ENCODE results near the gene LRRC8D. TPM values are rescaled to one million over a fixed set of nuclear protein-coding genes. Genes with fewer than 3 reads are reported as not detected.

The LRRC8D gene
- total RNA-seq, 1 donor from 2014 or later = 30.6 TPM

GRCh38 chr1:89806616-89807015 lies 14.2 kb upstream of the LRRC8D start:
- no peaks in the 10 kb centered on the region for H3K36me3 ChIP-seq (ENCODE audit: control insufficient read depth, insufficient read depth, low read length)
- no peak overlapping the region for H3K4me3 ChIP-seq (ENCODE audit: low read depth, low read length)
- H3K27me3 ChIP-seq (ENCODE audit: control insufficient read depth, insufficient read depth, low read length) = no peaks in the 10 kb centered on the region
- TF ChIP-seq CTCF (IDR thresholded peaks at IDR 0.05; ENCODE audit: insufficient read depth, low read length, poor library complexity, severe bottlenecking) = no peak
- no peak for DNase-seq (ENCODE audit: low read depth)

GRCh38 chr1:89807503-89807902 lies 13.3 kb upstream of the LRRC8D start:
- no peaks in the 10 kb centered on the region for H3K27me3 ChIP-seq (ENCODE audit: control insufficient read depth, insufficient read depth, low read length)
- TF ChIP-seq CTCF (IDR thresholded peaks at IDR 0.05; ENCODE audit: insufficient read depth, low read length, poor library complexity, severe bottlenecking) = no peak
- no peak for DNase-seq (ENCODE audit: low read depth)
- H3K4me3 ChIP-seq (ENCODE audit: low read depth, low read length) = no peak overlapping the region
- H3K36me3 ChIP-seq (ENCODE audit: control insufficient read depth, insufficient read depth, low read length) = no peaks in the 10 kb centered on the region

GRCh38 chr1:89807983-89808382 lies 12.8 kb upstream of the LRRC8D start:
- Histone ChIP-seq H3K27me3 (ENCODE audit: control insufficient read depth, insufficient read depth, low read length) (peaks cover 2% of the 10 kb centered on the region), H3K36me3 (ENCODE audit: control insufficient read depth, insufficient read depth, low read length) (no peaks in the 10 kb centered on the region), H3K4me3 (ENCODE audit: low read depth, low read length) (no peak overlapping the region)
- no peak for DNase-seq (ENCODE audit: low read depth)
- no peak for TF ChIP-seq CTCF (IDR thresholded peaks at IDR 0.05; ENCODE audit: insufficient read depth, low read length, poor library complexity, severe bottlenecking)

GRCh38 chr1:89808441-89809117 lies 12.3 kb upstream of the LRRC8D start:
- Histone ChIP-seq H3K27me3 (ENCODE audit: control insufficient read depth, insufficient read depth, low read length) (peaks cover 2% of the 10 kb centered on the region), H3K36me3 (ENCODE audit: control insufficient read depth, insufficient read depth, low read length) (no peaks in the 10 kb centered on the region), H3K4me3 (ENCODE audit: low read depth, low read length) (no peak overlapping the region)
- DNase-seq (ENCODE audit: low read depth) = no peak
- TF ChIP-seq CTCF (IDR thresholded peaks at IDR 0.05; ENCODE audit: insufficient read depth, low read length, poor library complexity, severe bottlenecking) = no peak

GRCh38 chr1:89809556-89809955 lies 11.3 kb upstream of the LRRC8D start:
- H3K4me3 ChIP-seq (ENCODE audit: low read depth, low read length) = no peak overlapping the region
- TF ChIP-seq CTCF (IDR thresholded peaks at IDR 0.05; ENCODE audit: insufficient read depth, low read length, poor library complexity, severe bottlenecking) = no peak
- peaks cover 2% of the 10 kb centered on the region for H3K27me3 ChIP-seq (ENCODE audit: control insufficient read depth, insufficient read depth, low read length)
- H3K36me3 ChIP-seq (ENCODE audit: control insufficient read depth, insufficient read depth, low read length) = no peaks in the 10 kb centered on the region
- no peak for DNase-seq (ENCODE audit: low read depth)

- peaks cover 2% of the 10 kb centered on the region for H3K27me3 ChIP-seq (ENCODE audit: control insufficient read depth, insufficient read depth, low read length)
- no peak for DNase-seq (ENCODE audit: low read depth)
- H3K36me3 ChIP-seq (ENCODE audit: control insufficient read depth, insufficient read depth, low read length) = no peaks in the 10 kb centered on the region
- H3K4me3 ChIP-seq (ENCODE audit: low read depth, low read length) = no peak overlapping the region
- no peak for TF ChIP-seq CTCF (IDR thresholded peaks at IDR 0.05; ENCODE audit: insufficient read depth, low read length, poor library complexity, severe bottlenecking)
These were observed 10.5 kb upstream of the LRRC8D start for GRCh38 chr1:89810302-89810701.
